Astrocyte (in vitro differentiated cells and primary cell): ENCODE measurements around the gene SIRPG. TPM values are rescaled to one million over a fixed set of nuclear protein-coding genes. Genes with fewer than 3 reads are reported as not detected.

ENCODE experiments used
- DNase-seq: peaks from one replicate; pipeline ENCODE4 v3.0.0-alpha.2; 2010; ENCODE audit warnings: low read depth
- FAIRE-seq: peaks from 2 replicates; lab custom pipeline; 2011; peaks lifted over from hg19 to GRCh38; lab: Jason Lieb, UNC
- H2AFZ ChIP-seq: 2 replicates; pipeline ENCODE4 v1.6.0; 2012; ENCODE audit warnings: low read depth, low read length, inconsistent platforms
- H3K27ac ChIP-seq: 2 replicates; pipeline ENCODE4 v1.5.1; 2011; ENCODE audit warnings: low read depth, low read length, inconsistent platforms
- H3K27me3 ChIP-seq: 2 replicates; pipeline ENCODE4 v1.6.0; 2011; ENCODE audit warnings: low read length, inconsistent platforms; ENCODE audit not compliant: insufficient read depth
- H3K36me3 ChIP-seq: 2 replicates; pipeline ENCODE4 v1.5.1; 2011; ENCODE audit warnings: low read length, inconsistent platforms; ENCODE audit not compliant: insufficient read depth
- H3K4me1 ChIP-seq: 2 replicates; pipeline ENCODE4 v1.5.1; 2011; ENCODE audit warnings: low read length, inconsistent platforms; ENCODE audit not compliant: insufficient read depth
- H3K4me2 ChIP-seq: 2 replicates; pipeline ENCODE4 v1.6.0; 2012; ENCODE audit warnings: low read length, inconsistent platforms
- H3K4me3 ChIP-seq: 2 replicates; pipeline ENCODE4 v1.5.1; 2011; ENCODE audit warnings: low read depth, mild to moderate bottlenecking, low read length, inconsistent platforms; ENCODE audit not compliant: insufficient read depth
- H3K79me2 ChIP-seq: 2 replicates; pipeline ENCODE4 v1.6.0; 2012; ENCODE audit warnings: mild to moderate bottlenecking, low read length, inconsistent platforms; ENCODE audit not compliant: insufficient read depth
- H3K9ac ChIP-seq: 2 replicates; pipeline ENCODE4 v1.6.0; 2012; ENCODE audit warnings: mild to moderate bottlenecking, low read length, inconsistent platforms
- H3K9me3 ChIP-seq: 2 replicates; pipeline ENCODE4 v1.5.1; 2012; ENCODE audit warnings: low read depth, mild to moderate bottlenecking, low read length, inconsistent platforms; ENCODE audit not compliant: insufficient read depth
- H4K20me1 ChIP-seq: 2 replicates; pipeline ENCODE4 v1.6.0; 2012; ENCODE audit warnings: low read length, inconsistent platforms; ENCODE audit not compliant: insufficient read depth
- H3K27ac Mint-ChIP-seq: one replicate; pipeline ENCODE4 v1.8.0; 2021; ENCODE audit warnings: mild to moderate bottlenecking, mixed read lengths; ENCODE audit not compliant: unreplicated experiment
- H3K27me3 Mint-ChIP-seq: one replicate; pipeline ENCODE4 v1.8.0; 2021; ENCODE audit warnings: low read depth, mixed read lengths; ENCODE audit not compliant: unreplicated experiment
- H3K36me3 Mint-ChIP-seq: one replicate; pipeline ENCODE4 v1.8.0; 2021; ENCODE audit warnings: low read depth, mixed read lengths; ENCODE audit not compliant: unreplicated experiment
- H3K4me1 Mint-ChIP-seq: one replicate; pipeline ENCODE4 v1.8.0; 2021; ENCODE audit warnings: low read depth, mixed read lengths; ENCODE audit not compliant: unreplicated experiment
- H3K4me3 Mint-ChIP-seq: one replicate; pipeline ENCODE4 v1.8.0; 2021; ENCODE audit warnings: mild to moderate bottlenecking, moderate library complexity, mixed read lengths; ENCODE audit not compliant: unreplicated experiment
- H3K9me3 Mint-ChIP-seq: one replicate; pipeline ENCODE4 v1.8.0; 2021; ENCODE audit warnings: mild to moderate bottlenecking, mixed read lengths; ENCODE audit not compliant: unreplicated experiment
- CTCF ChIP-seq: IDR thresholded peaks from 2 replicates; pipeline ENCODE4 v1.5.1; 2011; ENCODE audit warnings: low read depth, mild to moderate bottlenecking, inconsistent platforms, low read length, moderate library complexity; ENCODE audit not compliant: insufficient read depth
- EZH2 ChIP-seq: IDR thresholded peaks from 2 replicates; pipeline ENCODE4 v1.6.1; 2012; ENCODE audit warnings: mild to moderate bottlenecking, low read length, inconsistent platforms; ENCODE audit not compliant: insufficient read depth
- total RNA-seq: library from RNA; stranded (reverse); gene quantifications from 2 replicates; pipeline ENCODE4 v1.2.1, GENCODE V29; 2021

The SIRPG gene
- total RNA-seq, 1 donor from 2014 or later, result not detected

- DNase-seq (no peak), FAIRE-seq (no peak)
- TF ChIP-seq EZH2, result no peak
- no peak for TF ChIP-seq CTCF
- H3K27me3 ChIP-seq, result no peaks in the 10 kb centered on the region
- H3K4me3 ChIP-seq, result no peak overlapping the region
- H3K9ac ChIP-seq, result no peak overlapping the region
- H2AFZ ChIP-seq, result no peak overlapping the region
- no peaks in the 10 kb centered on the region for H3K27me3 Mint-ChIP-seq
- H3K79me2 ChIP-seq, result no peaks in the 10 kb centered on the region
- peaks cover 4% of the 10 kb centered on the region for H3K9me3 Mint-ChIP-seq
- H4K20me1 ChIP-seq, result no peaks in the 10 kb centered on the region
- no peak overlapping the region for H3K27ac ChIP-seq
- H3K4me2 ChIP-seq, result no peak overlapping the region
- H3K36me3 Mint-ChIP-seq, result no peaks in the 10 kb centered on the region
- H3K4me1 ChIP-seq, result no peaks in the 10 kb centered on the region
- H3K4me1 Mint-ChIP-seq, result peaks cover 11% of the 10 kb centered on the region
- no peaks in the 10 kb centered on the region for H3K36me3 ChIP-seq
- no peak overlapping the region for H3K27ac Mint-ChIP-seq
- no peak overlapping the region for H3K4me3 Mint-ChIP-seq
- no peaks in the 10 kb centered on the region for H3K9me3 ChIP-seq
These were observed 9.2 kb upstream of the SIRPG start for GRCh38 chr20:1666802-1667201.

GRCh38 chr20:1665345-1665744 is 7.8 kb upstream of the SIRPG start:
- Histone ChIP-seq H3K27ac (no peak overlapping the region), H4K20me1 (no peaks in the 10 kb centered on the region), H3K4me2 (no peak overlapping the region), H3K4me1 (no peaks in the 10 kb centered on the region), H2AFZ (no peak overlapping the region), H3K4me3 (no peak overlapping the region), H3K27me3 (no peaks in the 10 kb centered on the region), H3K79me2 (no peaks in the 10 kb centered on the region), H3K9me3 (no peaks in the 10 kb centered on the region), H3K9ac (no peak overlapping the region), H3K36me3 (no peaks in the 10 kb centered on the region)
- H3K27me3 Mint-ChIP-seq, result peaks cover 2% of the 10 kb centered on the region
- TF ChIP-seq CTCF (no peak), EZH2 (no peak)
- H3K36me3 Mint-ChIP-seq, result no peaks in the 10 kb centered on the region
- H3K27ac Mint-ChIP-seq, result no peak overlapping the region
- H3K4me3 Mint-ChIP-seq, result no peak overlapping the region
- H3K9me3 Mint-ChIP-seq, result peaks cover 4% of the 10 kb centered on the region
- FAIRE-seq (no peak), DNase-seq (no peak)
- H3K4me1 Mint-ChIP-seq, result peaks cover 11% of the 10 kb centered on the region

GRCh38 chr20:1664911-1665310 is 7.3 kb upstream of the SIRPG start:
- Histone ChIP-seq H3K4me1 (no peaks in the 10 kb centered on the region), H3K36me3 (no peaks in the 10 kb centered on the region), H3K27ac (no peak overlapping the region), H4K20me1 (no peaks in the 10 kb centered on the region), H3K9me3 (no peaks in the 10 kb centered on the region), H3K79me2 (no peaks in the 10 kb centered on the region), H3K27me3 (no peaks in the 10 kb centered on the region), H3K4me2 (no peak overlapping the region), H2AFZ (no peak overlapping the region), H3K9ac (no peak overlapping the region), H3K4me3 (no peak overlapping the region)
- H3K4me3 Mint-ChIP-seq, result no peak overlapping the region
- H3K27me3 Mint-ChIP-seq, result peaks cover 2% of the 10 kb centered on the region
- DNase-seq (no peak), FAIRE-seq (no peak)
- no peak overlapping the region for H3K27ac Mint-ChIP-seq
- peaks cover 4% of the 10 kb centered on the region for H3K9me3 Mint-ChIP-seq
- no peaks in the 10 kb centered on the region for H3K36me3 Mint-ChIP-seq
- no peak for TF ChIP-seq EZH2
- no peak for TF ChIP-seq CTCF
- H3K4me1 Mint-ChIP-seq, result peaks cover 11% of the 10 kb centered on the region
